Gastrocnemius medialis (tissue), 4 donors: ENCODE data around the gene NLGN1. TPM values are rescaled to one million over a fixed set of nuclear protein-coding genes. Genes with fewer than 3 reads are reported as not detected.
"Not testable (repeated sequence)": the region's sequence is repeated elsewhere in the genome, so short reads cannot be mapped to it uniquely, and the experiment has no call there.

Experiments
- ATAC-seq, 2 donors: fragments of 150-250 bp; one replicate each; pipeline ENCODE4 v1.9.1; 2016
- DNase-seq, 2 donors: peaks; one replicate each; pipeline ENCODE4 v3.0.0-alpha.2; 2019
- H3K27ac ChIP-seq, 4 donors: fragments of 200-600 bp; sonication (generic); 1 replicate in 1 of 4; 2 replicates in 3 of 4; pipeline ENCODE4 v1.5.1; 2016 to 2018; ENCODE audit warnings: mild to moderate bottlenecking in 2 of 4, moderate library complexity in 1 of 4
- H3K27me3 ChIP-seq, 3 donors: fragments of 200-600 bp; sonication (generic) in 2 of 3; 1 replicate in 1 of 3; 2 replicates in 2 of 3; pipeline versions ENCODE4 v1.5.1 to v1.6.0; 2016 to 2019; ENCODE audit warnings: mild to moderate bottlenecking in 1 of 3, moderate library complexity in 1 of 3
- H3K36me3 ChIP-seq, 2 donors: fragments of 200-600 bp; sonication (generic) in 1 of 2; one replicate each; pipeline ENCODE4 v1.5.1; 2017 to 2018
- H3K4me1 ChIP-seq, 2 donors: fragments of 200-600 bp; sonication (generic) in 1 of 2; one replicate each; pipeline ENCODE4 v1.5.1; 2016 to 2017; ENCODE audit warnings: mild to moderate bottlenecking in 2 of 2
- H3K4me3 ChIP-seq, 4 donors: fragments of 200-600 bp; sonication (generic) in 3 of 4; 1 replicate in 1 of 4; 2 replicates in 3 of 4; pipeline ENCODE4 v1.5.1; 2016 to 2019; ENCODE audit warnings: mild to moderate bottlenecking in 2 of 4
- H3K9me3 ChIP-seq, 3 donors: fragments of 200-600 bp; sonication (generic) in 2 of 3; 1 replicate in 1 of 3; 2 replicates in 2 of 3; pipeline ENCODE4 v1.5.1; 2016 to 2019
- CTCF ChIP-seq, 5 experiments: fragments of 450-650 bp in 3 of 5; fragments of 200-600 bp in 2 of 5; sonication (generic) in 2 of 5; IDR thresholded peaks in 4 of 5; conservative IDR thresholded peaks in 1 of 5; 1 replicate in 4 of 5; 2 replicates in 1 of 5; pipeline ENCODE4 v1.5.1; 2016 to 2019; ENCODE audit warnings: antibody characterized with exemption in 5 of 5, mild to moderate bottlenecking in 3 of 5, moderate library complexity in 3 of 5
- POLR2A ChIP-seq, 2 donors: fragments of 450-650 bp; IDR thresholded peaks; one replicate each; pipeline ENCODE4 v1.6.1; 2017; ENCODE audit warnings: antibody characterized with exemption in 2 of 2, mild to moderate bottlenecking in 2 of 2, moderate library complexity in 2 of 2
- in situ Hi-C, 4 donors: fragments of 200-750 bp; cut with MboI; loops; one replicate each; pipeline versions ENCODE4 v1.15.0 to v1.8.0; 2017; ENCODE audit warnings: low sequenced_read_pairs in 4 of 4
- intact Hi-C: fragments of 100-400 bp; cut with DNase I; formaldehyde crosslinking; loops from one replicate; pipeline ENCODE4 v1.15.1; 2023; ENCODE audit warnings: low total_unique reads
- total RNA-seq, 4 donors: library from RNA; depleted of rRNA; stranded (reverse); fragments of >200 nt; gene quantifications; one replicate each; pipeline versions ENCODE4 v1.1.0 to v1.2.3, GENCODE V29; 2016

The NLGN1 gene
- total RNA-seq, 4 donors from 2014 or later = 0.52 to 1.9 (median 1.1) TPM

- Histone ChIP-seq H3K27me3 (no peaks in the 10 kb centered on the region), H3K27ac (no peak overlapping the region), H3K36me3 (no peaks in the 10 kb centered on the region), H3K9me3 (no peaks in the 10 kb centered on the region), H3K4me3 (no peak overlapping the region), H3K4me1 (no peaks in the 10 kb centered on the region)
- TF ChIP-seq POLR2A (IDR thresholded peaks at IDR 0.05) = no peak
- no peak for TF ChIP-seq CTCF (IDR thresholded peaks at IDR 0.05 in 4 of 5, conservative IDR thresholded peaks at IDR 0.05 in 1 of 5)
- ATAC-seq (no peak), DNase-seq (no peak)
- in situ Hi-C loops (no loop called here), intact Hi-C loops (no loop called here)
Observed at GRCh38 chr3:174220775-174221554, 823.4 kb downstream of the NLGN1 start.

- Histone ChIP-seq H3K4me1 (no peaks in the 10 kb centered on the region), H3K4me3 (no peak overlapping the region), H3K27me3 (no peaks in the 10 kb centered on the region), H3K9me3 (no peaks in the 10 kb centered on the region), H3K36me3 (no peaks in the 10 kb centered on the region), H3K27ac (no peak overlapping the region)
- in situ Hi-C loops = no loop called here
- TF ChIP-seq POLR2A (IDR thresholded peaks at IDR 0.05) (no peak), CTCF (IDR thresholded peaks at IDR 0.05 in 4 of 5, conservative IDR thresholded peaks at IDR 0.05 in 1 of 5) (no peak)
- ATAC-seq (no peak), DNase-seq (no peak)
- intact Hi-C loops = no loop called here
Observed at GRCh38 chr3:174223042-174223441, 825.5 kb downstream of the NLGN1 start.

- Histone ChIP-seq H3K36me3 (no peaks in the 10 kb centered on the region), H3K9me3 (no peaks in the 10 kb centered on the region), H3K4me1 (no peaks in the 10 kb centered on the region), H3K4me3 (no peak overlapping the region), H3K27me3 (no peaks in the 10 kb centered on the region), H3K27ac (no peak overlapping the region)
- in situ Hi-C loops (no loop called here), intact Hi-C loops (no loop called here)
- TF ChIP-seq CTCF (IDR thresholded peaks at IDR 0.05 in 4 of 5, conservative IDR thresholded peaks at IDR 0.05 in 1 of 5) (no peak), POLR2A (IDR thresholded peaks at IDR 0.05) (no peak)
- DNase-seq = no peak
- no peak for ATAC-seq
Observed at GRCh38 chr3:174223626-174224025, 826.1 kb downstream of the NLGN1 start.

- ATAC-seq (no peak), DNase-seq (no peak)
- no peaks in the 10 kb centered on the region for H3K36me3 ChIP-seq
- H3K9me3 ChIP-seq = no peaks in the 10 kb centered on the region
- H3K27ac ChIP-seq = no peak overlapping the region
- in situ Hi-C loops (no loop called here), intact Hi-C loops (no loop called here)
- no peaks in the 10 kb centered on the region for H3K4me1 ChIP-seq
- TF ChIP-seq POLR2A (IDR thresholded peaks at IDR 0.05) = no peak
- TF ChIP-seq CTCF (IDR thresholded peaks at IDR 0.05 in 4 of 5, conservative IDR thresholded peaks at IDR 0.05 in 1 of 5) = no peak
- H3K4me3 ChIP-seq = no peak overlapping the region
- no peaks in the 10 kb centered on the region for H3K27me3 ChIP-seq
Observed at GRCh38 chr3:174229916-174230315, 832.4 kb downstream of the NLGN1 start.

- H3K36me3 ChIP-seq, in situ Hi-C loops, DNase-seq, H3K27me3 ChIP-seq, intact Hi-C loops, ATAC-seq, H3K4me3 ChIP-seq, H3K27ac ChIP-seq, H3K4me1 ChIP-seq, H3K9me3 ChIP-seq: not testable (repeated sequence)
Observed at GRCh38 chr3:174232028-174232657, 834.6 kb downstream of the NLGN1 start.
